NCI-H2107 (cell line): Measurements from ENCODE around the gene IFNA8.
"Not testable (repeated sequence)": the region's sequence is repeated elsewhere in the genome, so short reads cannot be mapped to it uniquely, and the experiment has no call there.

Source experiments
- DNase-seq: peaks from one replicate; lab custom pipeline; 2025; lab: John Stamatoyannopoulos, UW

The IFNA8 gene

GRCh38 chr9:21408817-21409216, at the start of gene IFNA8:
Gene IFNA8, plus strand, starts transcription at chr9:21409117. Its CDS starts 60 bp downstream, at chr9:21409177.
- no peak for DNase-seq

DNA sequence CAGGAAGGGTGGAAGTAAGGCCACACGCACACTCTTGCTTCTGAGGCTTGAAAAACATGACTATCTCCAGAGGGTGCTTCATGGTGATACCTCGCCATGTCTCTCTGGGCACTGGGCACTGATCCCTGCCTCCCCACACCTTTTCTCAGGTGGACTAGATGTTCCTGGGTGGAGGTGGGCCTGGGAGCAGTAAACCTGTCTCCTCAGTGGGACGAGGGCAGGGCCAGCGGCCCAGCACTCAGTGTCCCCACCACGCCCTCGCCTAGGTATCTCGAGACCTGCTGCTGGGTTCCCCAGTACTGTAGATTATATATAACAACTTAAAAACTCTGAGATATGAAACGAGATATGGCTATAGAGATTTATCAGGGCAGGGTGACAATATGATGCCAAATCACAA, 46.6 kb upstream of the IFNA8 start:
- DNase-seq = no peak

GRCh38 chr9:21367169-21367568, 41.7 kb upstream of the IFNA8 start:
- not testable (repeated sequence) for DNase-seq

DNA sequence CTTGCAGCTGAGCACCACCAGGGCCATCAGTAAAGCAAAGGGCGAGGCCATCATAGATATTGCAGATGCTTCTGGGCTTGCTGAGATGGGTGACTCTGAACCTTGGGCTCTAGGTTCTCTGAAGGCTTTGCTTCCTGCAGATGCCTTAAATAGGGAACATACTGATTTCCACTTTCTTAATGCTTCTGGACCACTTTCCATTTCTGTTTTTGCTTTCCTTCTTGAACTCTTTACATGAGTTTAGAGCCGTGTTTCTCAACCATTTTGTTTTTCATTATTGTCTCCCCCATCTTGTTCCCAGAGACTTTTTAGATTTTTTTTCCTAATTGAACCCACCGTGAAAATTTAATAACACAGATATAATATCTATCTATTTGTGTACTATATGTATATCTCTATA, 41.0 kb upstream of the IFNA8 start, which contains the start of gene IFNA13:
IFNA13 (minus strand) TSS at position 101 of the 400 bp plus-strand sequence; CDS start at position 54, 47 bp downstream.
- no peak for DNase-seq

DNA sequence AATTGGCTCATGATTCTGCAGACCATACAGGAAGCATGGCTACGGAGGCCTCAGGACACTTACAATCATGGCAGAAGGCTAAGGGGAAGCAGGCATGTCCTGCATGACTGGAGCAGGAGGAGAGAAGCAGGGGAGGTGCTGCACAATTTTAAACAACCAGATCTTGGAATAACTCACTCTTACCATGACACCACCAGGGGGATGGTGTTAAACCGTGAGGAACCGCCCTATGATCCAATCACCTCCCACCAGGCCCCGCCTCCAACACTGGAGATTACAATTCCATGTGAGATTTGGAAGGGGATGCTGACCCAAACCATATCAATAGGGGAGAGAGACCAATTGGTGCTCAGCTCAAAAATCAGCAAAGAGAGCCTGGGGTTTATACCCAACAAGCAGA, 37.5 kb upstream of the IFNA8 start:
- not testable (repeated sequence) for DNase-seq

GRCh38 chr9:21381448-21382339, 27.2 kb upstream of the IFNA8 start:
- DNase-seq = no peak

DNA sequence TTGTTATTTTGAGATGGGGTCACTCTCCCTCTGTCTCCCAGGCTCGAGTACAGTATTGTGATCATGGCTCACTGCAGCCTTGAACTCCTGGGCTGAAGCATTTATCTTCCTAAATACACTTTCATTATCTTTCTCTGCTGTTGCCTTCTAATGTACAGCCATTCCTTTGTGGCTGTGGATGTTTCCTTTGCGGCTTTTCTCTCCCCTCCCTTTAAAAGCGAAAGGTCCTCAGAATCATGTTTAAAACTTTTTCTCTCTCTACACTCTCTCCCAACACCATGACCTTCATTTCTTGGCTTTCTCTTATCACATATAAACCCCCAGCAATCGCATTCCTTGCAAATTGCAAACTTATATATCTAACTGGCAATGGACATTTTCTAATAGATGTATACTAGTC, 25.3 kb upstream of the IFNA8 start:
- DNase-seq = no peak

DNA sequence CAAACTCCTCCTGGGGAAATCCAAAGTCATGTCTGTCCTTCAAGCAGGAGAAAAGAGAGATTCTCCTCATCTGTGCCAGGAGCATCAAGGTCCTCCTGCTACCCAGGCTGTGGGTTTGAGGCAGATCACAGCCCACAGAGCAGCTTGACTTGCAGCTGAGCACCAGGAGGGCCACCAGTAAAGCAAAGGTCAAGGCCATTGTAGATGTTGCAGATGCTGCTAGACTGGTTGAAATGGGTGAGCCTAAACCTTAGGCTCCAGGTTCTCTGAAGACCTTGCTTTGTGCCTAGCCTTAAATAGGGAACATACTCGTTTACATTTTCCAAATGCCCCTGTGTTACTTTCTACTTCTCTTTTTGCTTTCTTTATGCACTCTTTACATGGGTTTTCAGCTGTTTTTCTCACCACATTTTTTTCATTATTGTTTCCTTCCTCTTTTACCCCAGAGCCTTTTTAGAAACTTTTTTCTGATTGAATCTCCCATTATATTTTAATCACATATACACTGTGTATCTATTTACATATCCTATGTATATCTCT, 23.7 kb upstream of the IFNA8 start, which contains the start of gene IFNA2:
IFNA2 (minus strand) TSS at position 268 of the 540 bp plus-strand sequence; CDS start at position 199, 69 bp downstream.
- DNase-seq = no peak

GRCh38 chr9:21392270-21392669, 16.6 kb upstream of the IFNA8 start:
- no peak for DNase-seq

- no peak for DNase-seq
These were observed 12.9 kb upstream of the IFNA8 start for GRCh38 chr9:21395778-21396717.

DNA sequence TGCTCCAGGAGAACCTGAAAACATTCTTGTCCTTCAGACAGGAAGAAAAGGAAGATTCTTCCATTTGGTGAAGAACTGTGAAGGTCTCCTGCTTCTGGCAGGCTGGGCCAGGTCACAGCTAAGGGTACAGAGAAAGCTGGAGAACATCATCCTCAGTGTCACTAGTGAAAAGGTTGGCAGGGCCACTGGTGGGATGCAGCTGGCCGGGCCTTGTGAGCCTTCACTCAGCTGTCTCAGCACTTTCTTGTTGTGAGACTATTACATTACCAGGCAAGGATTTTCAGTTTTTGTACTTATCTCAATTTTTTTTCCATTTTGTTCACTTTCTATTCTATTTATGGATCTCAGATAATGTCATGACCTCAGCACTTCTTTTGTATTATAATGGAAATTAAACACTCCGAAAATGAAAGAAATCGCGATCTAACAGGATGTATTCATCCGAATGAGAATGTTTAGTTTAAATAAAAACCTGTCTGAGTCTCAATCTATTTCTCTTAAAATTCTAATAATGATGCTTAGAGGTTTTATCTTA, 9.9 kb upstream of the IFNA8 start:
- no peak for DNase-seq

GRCh38 chr9:21399956-21400355, 9.0 kb upstream of the IFNA8 start:
- DNase-seq = no peak

- no peak for DNase-seq
These were observed 6.3 kb upstream of the IFNA8 start for GRCh38 chr9:21402386-21403251.

DNA sequence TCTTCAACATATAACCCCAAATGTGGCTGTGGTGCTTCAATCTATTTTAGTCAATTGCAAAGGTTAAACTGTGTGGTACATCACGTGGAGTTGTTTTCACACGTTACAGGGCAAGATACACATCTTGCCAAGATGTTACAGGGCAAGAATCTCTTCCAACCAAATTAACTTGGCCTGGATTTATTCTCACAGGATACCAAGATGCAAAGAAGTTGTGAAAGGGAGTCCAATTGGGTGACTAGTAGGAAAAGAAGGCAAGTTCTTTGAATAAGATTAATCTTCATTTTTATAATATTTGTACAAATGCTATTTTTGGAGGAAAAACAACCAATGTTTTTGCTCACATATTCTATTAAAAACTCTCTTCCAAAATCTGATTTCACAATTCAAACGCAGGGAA, 4.8 kb upstream of the IFNA8 start:
- no peak for DNase-seq

GRCh38 chr9:21412107-21412506, 3.2 kb downstream of the IFNA8 start:
- DNase-seq = no peak

- no peak for DNase-seq
These were observed 4.2 kb downstream of the IFNA8 start for GRCh38 chr9:21413151-21413550.

- no peak for DNase-seq
These were observed 4.7 kb downstream of the IFNA8 start for GRCh38 chr9:21413624-21414023.

DNA sequence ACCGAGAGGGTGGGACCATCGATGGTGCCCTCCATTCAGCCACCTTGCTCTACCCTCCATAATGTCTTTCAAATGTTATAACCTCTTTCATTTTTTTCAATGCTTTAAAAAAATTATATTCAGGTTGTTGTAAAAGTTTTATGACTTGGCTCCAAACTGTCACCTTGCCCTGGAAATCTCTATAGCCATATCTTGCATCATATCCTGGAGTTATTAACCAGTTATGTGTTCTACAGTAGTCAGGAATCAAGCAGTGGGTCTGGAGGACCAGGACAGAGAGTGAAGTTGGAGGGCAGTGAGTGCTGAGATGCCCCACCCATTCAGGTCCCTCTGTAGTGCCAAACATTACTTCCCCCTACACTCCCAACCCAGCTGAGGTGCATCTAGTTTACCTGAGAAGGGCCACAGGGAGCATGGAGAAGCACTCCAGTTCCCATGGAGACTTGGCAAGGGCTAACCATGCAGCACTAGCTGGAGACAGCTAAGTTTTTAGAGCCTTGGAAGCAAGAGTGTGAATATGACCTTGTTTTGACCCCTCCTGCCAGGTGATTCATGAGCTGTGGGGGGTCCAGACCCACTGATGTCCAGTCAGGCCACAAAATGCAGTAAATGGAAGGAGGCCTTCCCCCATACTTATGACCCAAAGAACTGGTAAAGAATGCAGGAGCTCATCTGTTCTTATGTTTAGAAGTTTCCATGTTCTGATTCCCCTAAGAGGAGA, 5.5 kb downstream of the IFNA8 start:
- no peak for DNase-seq

DNA sequence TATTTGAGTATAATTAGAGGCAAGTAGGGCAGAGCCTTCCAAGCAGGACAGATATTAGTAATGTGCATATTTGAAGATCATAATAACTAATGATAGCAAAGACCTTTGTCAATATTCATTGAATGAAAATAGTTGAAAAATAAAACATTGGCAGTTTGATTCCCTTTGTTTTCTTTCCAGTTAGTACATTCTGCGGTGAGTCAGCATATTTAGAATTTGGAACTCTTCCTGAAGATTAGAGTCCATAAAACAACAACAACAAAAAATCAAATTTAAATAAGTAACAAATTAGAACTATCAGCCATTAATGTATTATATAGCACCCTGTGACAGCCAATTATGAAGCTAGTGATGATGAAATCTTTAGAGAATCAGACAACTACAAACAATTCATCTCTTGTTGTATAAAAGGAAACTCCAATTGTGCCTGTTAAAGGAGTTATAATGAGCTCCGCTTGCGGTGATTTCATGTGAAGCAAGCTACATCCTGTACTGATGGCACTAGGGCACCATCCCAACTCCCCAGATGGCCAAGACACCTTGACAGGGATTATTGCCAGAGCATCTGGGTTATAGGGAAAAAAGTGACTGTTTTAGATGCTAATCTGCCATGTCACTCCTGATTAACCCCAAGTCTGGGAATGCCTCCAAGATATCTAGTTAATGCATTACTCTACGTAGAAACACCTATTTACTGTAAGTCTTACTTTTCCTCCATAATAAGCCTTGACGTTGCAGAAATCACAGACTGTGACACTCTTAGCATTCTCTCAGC, 6.8 kb downstream of the IFNA8 start:
- no peak for DNase-seq
